Measurements from ENCODE around the gene KLHL41.
"Not testable (repeated sequence)": the region's sequence is repeated elsewhere in the genome, so short reads cannot be mapped to it uniquely, and the experiment has no call there.

KLHL41 gene

GRCh38 chr2:169570752-169571151 lies 61.2 kb downstream of the KLHL41 start:
- FAIRE-seq; DNase-seq (ENCODE audit: insufficient read length, low spot score): not testable (repeated sequence)

- FAIRE-seq (no peak), DNase-seq (ENCODE audit: insufficient read length, low spot score) (no peak)
Observed at GRCh38 chr2:169571571-169571970, 62.1 kb downstream of the KLHL41 start.

GRCh38 chr2:169572189-169572588 lies 62.7 kb downstream of the KLHL41 start:
- FAIRE-seq, result no peak
- no peak for DNase-seq (ENCODE audit: insufficient read length, low spot score)

GRCh38 chr2:169572821-169573159 lies 63.3 kb downstream of the KLHL41 start:
- no peak for FAIRE-seq
- no peak for DNase-seq (ENCODE audit: insufficient read length, low spot score)

GRCh38 chr2:169573160-169573973 lies 63.9 kb downstream of the KLHL41 start, which contains the start of gene FASTKD1:
TSS of gene FASTKD1 (minus strand) at chr2:169573865. CDS start at chr2:169572029, 1,836 bp downstream.
- DNase-seq (ENCODE audit: insufficient read length, low spot score), result peak; percentile 81
- FAIRE-seq, result peak; percentile 90

- no peak for DNase-seq (ENCODE audit: insufficient read length, low spot score)
- FAIRE-seq, result no peak
Observed at GRCh38 chr2:169573974-169574299, 64.4 kb downstream of the KLHL41 start.

GRCh38 chr2:169574539-169574938 lies 65.0 kb downstream of the KLHL41 start:
- not testable (repeated sequence) for FAIRE-seq; DNase-seq (ENCODE audit: insufficient read length, low spot score)

- FAIRE-seq; DNase-seq (ENCODE audit: insufficient read length, low spot score): not testable (repeated sequence)
Observed at GRCh38 chr2:169575264-169575663, 65.8 kb downstream of the KLHL41 start.

Data from HTR-8/SVneo (cell line).